Stimulated activated CD8-positive, alpha-beta memory T cell treated with anti-CD3 and anti-CD28 coated beads, Interleukin-12 subunit alpha, Interleukin-12 subunit beta, amount 100 ng/mL, for 1 hour (primary cell): Measurements from ENCODE around the gene ST7L.

Experiments used
- DNase-seq: peaks from one replicate; pipeline ENCODE4 v3.0.0-alpha.2; 2020; ENCODE audit warnings: low read depth

Gene ST7L

DNA sequence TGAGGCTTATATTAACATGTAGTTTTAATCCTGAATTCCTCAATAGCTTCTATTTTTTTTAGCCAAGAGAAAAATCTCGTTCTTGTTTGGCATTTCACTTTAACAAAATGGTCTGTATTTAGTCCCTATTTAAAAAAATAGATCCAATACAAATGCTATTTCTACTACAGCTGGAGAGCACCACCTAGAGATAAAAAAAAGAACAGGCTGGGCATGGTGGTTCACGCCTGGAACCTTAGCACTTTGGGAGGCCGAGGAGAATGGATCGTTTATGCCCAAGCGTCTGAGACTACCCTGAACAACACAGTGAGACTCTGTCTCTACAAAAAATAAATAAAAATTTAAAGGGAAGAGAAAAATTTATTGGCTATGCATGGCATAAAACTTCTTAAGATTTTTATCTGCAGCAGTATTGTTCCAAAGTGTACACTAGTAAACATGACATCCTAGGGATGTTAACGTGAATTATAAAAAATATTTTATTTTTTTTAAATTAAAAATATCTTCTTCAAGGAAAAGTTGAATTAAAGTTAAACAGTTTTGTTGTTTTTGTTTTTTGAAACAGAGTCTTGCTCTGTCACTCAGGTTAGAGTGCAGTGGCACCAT, 4.4 kb downstream of the ST7L start:
- DNase-seq: no peak

DNA sequence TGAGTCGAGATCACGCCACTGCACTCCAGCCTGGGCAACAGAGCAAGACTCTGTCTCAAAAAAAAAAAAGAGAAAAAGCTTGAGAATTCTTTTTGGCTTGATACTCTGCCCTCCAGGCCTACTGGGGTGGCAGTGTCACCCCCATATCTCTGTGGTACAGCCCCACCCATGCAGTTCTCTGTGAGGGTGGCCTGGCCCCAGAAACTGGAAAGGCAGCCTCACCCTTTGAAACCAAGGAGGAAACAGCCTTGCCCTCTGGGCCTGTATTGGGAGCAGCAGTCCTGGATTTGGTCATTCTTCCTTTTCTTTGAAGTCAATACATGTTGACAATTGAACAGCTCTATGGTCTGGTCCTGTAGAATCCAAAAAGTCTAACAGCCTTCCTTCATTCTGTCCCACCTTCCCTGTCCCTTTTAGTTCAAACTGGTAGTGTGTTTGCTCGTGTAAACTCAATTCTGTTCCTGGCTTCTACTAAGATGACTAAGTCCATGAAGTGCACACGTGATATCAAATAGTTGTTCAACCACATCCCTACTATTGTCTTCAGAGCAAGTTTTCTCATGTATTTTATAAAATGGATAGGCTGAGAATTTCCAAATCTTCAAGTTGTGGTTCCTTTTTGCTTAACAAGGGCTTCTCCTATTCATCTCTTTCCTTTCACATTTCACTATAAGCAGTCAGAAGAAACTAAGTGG, 13.2 kb downstream of the ST7L start:
- DNase-seq: no peak

GRCh38 chr1:112603541-112603940, 15.4 kb downstream of the ST7L start:
- no peak for DNase-seq

DNA sequence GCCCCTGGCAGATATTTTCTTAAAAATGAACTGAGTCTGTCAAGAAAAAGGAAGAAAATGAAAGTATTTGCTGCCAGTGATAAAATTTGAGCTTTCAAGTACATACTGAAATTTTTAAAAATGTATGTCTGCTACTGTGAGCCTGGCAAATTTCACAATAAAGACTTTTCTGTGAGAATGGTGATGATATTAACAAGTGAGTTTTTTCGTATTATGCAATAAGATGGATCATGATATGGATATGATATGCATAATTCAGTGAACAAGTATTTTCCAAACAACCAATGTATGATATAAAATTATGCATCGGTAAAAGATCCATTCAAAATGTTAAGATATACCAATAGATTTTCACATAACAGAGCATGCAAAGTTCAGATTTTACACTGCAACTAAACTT, 15.9 kb downstream of the ST7L start:
- no peak for DNase-seq

DNA sequence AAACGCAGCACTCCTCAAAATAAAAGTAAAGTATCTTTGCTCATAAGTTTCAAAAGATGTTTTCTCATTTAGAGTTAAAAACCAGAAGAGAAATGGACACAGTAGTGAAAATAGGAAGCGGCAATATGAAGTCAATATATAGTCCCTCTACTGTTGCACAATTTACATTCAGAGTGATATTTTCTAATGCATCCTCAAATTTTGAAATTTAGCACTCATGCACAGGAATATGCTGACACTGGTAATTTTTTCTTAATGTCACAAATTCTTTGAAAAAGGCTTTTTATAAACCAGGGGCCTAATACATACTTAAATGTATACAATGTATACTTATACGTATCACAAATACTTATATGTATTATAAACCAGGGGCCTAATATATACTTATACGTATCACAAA, 19.5 kb downstream of the ST7L start:
- no peak for DNase-seq

GRCh38 chr1:112594208-112594876, 24.6 kb downstream of the ST7L start:
- DNase-seq: no peak

GRCh38 chr1:112589766-112590165, 29.2 kb downstream of the ST7L start:
- DNase-seq: no peak

DNA sequence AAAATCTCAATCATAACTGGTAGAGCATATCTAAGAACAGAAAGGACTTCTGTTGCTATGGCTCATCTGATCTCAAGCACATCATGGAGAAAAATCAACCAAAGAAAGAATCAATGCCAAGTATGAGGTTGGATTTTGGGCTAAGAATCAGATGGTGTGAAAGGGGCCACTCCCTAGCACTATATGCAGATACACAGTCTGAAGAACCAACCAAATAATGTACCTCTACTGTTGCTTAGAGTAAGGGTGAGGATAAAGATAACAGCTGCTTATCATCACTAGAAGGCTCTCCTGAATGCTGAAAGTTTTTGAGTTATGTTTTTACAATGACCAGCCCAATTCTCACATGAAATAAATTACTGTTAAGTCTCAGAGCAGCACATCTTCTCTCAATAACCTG, 35.6 kb downstream of the ST7L start:
- DNase-seq: no peak

DNA sequence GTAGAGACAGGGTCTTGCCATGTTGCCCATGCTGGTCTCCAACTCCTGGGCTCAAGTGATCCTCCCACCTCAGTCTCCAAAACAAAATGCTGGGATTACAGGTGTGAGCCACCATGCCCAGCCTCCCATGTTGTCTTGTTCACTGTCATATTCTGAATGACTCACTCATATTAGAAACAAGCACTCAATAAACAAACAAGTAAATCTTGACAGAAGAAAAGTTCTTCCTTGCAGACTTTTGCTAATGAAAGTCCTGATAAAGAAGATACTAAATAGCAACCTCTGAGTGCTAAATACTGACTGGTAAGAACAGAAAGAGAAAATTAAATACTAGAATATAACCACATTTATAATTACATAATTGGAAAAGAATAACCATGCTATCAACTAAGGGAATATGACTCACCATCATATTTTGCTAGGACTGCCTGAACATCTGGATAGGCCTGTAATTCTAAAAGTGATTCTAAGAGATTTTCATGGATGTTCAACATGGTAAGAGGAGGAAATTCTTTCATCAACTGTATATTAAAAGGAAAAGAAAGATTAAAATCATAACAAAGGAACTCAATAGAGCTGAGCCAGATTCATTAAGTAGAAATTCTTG, 37.3 kb downstream of the ST7L start:
- DNase-seq: no peak

DNA sequence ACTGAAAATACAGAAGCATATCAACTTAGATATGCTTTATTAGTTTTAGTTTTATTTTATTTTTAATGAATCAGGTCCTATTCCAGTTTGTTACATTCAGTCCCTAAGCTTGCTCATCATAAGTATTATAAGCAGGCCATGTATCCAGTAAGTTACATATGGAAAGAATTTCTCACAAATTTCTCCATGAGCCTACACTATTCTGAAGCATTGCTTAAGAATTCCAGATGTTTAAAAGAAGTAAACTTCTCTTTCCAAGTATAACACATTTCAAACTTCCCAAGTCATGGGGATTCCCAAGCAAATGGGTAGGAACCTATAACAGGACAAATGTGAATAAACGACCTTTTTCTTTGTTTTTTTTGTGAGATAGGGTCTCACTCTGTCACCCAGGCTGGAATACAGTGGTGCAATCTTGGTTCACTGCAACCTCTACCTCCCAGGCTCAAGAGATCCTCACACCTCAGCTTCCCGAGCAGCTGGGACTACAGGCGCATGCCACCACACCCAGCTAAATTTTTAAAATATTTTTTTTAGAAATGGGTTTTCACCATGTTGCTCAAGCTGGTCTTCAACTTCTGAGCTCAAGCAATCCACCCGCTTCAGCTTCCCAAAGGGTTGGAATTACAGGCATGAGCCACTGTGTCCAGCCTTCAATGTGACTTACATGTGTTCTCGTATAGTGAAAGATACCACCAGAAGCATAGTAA, 39.0 kb downstream of the ST7L start:
- DNase-seq: no peak

DNA sequence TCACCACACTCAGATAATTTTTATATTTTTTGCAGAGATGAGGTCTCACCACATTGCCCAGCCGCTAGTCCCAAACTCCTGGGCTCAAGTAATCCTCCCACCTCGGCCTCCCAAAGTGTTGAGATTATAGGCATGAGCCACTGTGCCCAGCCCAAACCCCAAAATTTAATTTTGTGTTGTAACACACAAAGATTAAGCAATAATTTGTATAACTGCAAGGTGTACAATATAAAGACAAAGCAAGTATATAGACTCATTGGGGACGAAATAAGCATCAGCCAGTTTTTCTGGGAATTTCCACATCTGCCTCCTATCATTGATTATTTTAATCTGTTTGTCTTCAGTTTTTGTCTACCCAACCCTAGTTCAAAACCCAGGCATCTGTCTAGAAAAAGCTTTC, 42.7 kb downstream of the ST7L start:
- no peak for DNase-seq

DNA sequence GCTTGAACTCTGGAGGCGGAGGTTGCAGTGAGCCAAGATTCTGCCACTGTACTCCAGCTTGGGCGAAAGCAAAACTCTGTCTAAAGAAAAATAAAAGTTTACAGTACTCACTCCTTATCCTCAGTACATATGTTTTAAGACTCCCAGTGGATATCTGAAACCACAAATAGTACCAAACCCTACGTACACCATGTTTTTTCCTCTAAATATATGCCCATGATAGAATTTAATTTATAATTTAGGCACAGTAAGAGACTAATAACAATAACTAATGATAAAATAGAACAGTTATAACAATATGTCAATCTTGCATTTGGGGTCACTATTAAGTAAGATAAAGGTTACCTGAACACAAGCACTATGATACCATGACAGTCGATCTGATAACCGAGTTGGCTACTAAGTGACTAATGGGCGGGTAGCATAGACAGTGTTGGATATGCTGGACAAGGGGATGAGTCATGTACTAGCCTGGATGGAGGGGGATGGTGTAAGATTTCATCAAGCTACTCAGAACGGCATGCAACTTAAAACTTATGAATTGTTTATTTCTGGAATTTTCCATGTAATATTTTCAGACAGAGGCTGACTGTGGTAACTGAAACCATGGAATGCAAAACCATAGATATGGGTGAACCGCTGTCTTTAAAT, 43.7 kb downstream of the ST7L start:
- no peak for DNase-seq

DNA sequence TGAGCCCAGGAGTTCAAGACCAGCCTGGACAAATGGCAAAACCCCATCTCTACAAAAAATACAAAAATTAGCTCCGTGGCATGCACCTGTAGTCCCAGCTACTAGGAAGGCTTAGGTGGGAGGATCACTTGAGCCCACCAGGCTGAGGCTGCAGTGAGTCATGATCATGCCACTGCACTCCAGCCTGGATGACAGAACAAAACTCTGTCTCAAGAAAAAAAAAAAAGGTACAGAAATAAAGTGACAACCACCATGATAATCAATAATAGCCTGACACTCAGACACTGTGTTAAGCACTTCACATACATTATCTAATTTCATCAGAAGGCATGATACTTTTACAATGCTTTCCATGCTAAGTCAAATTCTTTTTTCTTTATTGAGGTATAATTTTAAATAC, 53.1 kb downstream of the ST7L start:
- DNase-seq: no peak

- no peak for DNase-seq
Measured at GRCh38 chr1:112564081-112564480, 54.9 kb downstream of the ST7L start.

DNA sequence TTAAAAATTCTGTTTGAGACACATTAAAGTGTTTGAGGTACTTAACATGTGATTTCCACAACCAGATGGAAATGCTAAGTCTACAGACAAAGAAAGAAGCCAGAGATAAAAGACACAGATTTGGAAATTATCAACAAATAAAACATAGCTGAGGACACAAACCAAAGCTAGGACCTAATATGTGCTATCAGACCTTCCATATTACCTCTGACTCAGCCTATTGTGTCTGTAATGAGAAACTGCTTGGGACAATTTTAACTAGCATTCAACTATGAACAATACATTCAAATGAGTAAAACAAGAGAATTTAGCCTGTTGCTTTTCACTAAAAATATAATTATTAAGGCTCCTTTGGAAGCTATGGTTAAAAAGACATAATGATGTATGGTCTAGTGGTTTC, 55.6 kb downstream of the ST7L start:
- DNase-seq: no peak

DNA sequence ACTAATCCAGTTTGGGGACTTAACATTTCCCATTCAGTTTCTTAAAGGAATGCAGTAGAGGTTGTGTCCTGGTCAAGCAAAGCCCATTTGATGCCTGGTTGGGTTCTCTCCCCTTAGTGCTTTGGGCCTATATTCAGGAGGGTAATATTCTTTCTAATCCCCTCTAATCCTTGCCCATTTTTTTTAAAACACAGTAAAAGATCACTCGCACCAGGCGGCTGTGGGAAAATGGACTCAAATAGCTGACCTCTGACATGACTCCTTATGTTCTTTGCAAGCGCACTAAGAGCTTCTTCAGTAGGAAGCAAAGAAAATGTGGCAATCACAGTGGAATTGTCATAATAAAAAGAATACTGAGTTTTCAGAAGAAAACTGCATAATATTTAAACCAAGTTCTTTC, 60.3 kb downstream of the ST7L start:
- DNase-seq: no peak

DNA sequence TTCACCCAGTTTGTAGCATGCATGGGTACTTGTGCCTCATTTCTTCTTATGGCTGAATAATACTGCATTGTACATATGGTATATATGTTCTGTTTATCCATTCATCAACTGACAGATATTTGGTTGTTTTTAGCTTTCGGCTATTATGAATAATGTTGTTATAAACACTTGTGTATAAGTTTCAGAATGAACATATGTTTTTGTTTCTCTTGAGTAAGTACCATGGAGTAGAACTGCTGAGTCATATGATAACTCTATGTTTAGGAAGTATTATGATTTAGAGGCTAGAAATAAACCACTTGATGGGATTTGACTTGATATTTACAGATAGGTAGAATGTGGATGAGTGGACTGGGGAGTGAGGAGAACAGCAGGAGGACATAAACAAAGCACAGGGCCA, 61.6 kb downstream of the ST7L start:
- DNase-seq: no peak

DNA sequence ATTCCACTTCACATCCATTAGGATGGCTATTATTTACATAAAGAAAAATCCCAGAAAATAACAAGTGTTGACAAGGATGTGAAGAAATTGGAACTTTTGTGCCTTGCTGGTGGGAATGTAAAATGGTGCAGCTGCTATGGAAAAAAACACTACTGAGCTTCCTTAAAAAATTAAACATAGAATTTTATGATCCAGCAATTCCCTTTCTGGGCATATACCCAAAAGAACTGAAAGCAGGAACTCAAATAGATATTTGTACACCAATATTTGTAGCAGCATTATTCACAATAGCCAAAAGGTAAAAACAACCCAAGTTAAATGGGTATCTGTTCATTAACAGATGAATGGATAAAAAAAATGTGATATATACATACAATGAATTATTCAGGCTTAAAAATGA, 64.5 kb downstream of the ST7L start:
- no peak for DNase-seq

GRCh38 chr1:112549590-112549989, 69.4 kb downstream of the ST7L start:
- no peak for DNase-seq

- no peak for DNase-seq
Measured at GRCh38 chr1:112548547-112548946, 70.4 kb downstream of the ST7L start.

DNA sequence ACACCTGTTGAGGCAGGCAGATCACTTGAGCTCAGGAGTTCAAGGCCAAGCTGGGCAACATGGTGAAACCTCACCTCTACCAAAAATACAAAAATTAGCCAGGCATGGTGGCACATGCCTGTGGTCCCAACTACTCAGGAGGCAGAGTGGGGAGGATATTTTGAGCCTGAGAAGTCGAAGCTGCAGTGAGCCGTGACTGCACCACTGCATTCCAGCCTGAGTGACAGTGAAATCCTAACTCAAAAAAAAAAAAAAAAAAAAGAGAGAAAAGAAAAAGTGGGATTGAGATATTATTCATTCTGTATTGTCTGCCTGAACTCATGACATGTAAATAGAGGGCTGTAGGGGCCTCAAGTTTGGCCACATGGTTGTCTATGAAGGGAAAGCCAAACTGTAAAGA, 72.9 kb downstream of the ST7L start:
- DNase-seq: no peak

GRCh38 chr1:112544751-112545150, 74.2 kb downstream of the ST7L start:
- DNase-seq: no peak
